GM19043 (cell line): ENCODE measurements around the gene PTBP2.

Experiments used
- ATAC-seq: cut with Tn5 transposase; IDR thresholded peaks from one replicate; pipeline ENCODE4 v1.9.1; 2021; ENCODE audit warnings: low read depth; ENCODE audit not compliant: unreplicated experiment

The PTBP2 gene, protein sequence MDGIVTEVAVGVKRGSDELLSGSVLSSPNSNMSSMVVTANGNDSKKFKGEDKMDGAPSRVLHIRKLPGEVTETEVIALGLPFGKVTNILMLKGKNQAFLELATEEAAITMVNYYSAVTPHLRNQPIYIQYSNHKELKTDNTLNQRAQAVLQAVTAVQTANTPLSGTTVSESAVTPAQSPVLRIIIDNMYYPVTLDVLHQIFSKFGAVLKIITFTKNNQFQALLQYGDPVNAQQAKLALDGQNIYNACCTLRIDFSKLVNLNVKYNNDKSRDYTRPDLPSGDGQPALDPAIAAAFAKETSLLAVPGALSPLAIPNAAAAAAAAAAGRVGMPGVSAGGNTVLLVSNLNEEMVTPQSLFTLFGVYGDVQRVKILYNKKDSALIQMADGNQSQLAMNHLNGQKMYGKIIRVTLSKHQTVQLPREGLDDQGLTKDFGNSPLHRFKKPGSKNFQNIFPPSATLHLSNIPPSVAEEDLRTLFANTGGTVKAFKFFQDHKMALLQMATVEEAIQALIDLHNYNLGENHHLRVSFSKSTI

DNA sequence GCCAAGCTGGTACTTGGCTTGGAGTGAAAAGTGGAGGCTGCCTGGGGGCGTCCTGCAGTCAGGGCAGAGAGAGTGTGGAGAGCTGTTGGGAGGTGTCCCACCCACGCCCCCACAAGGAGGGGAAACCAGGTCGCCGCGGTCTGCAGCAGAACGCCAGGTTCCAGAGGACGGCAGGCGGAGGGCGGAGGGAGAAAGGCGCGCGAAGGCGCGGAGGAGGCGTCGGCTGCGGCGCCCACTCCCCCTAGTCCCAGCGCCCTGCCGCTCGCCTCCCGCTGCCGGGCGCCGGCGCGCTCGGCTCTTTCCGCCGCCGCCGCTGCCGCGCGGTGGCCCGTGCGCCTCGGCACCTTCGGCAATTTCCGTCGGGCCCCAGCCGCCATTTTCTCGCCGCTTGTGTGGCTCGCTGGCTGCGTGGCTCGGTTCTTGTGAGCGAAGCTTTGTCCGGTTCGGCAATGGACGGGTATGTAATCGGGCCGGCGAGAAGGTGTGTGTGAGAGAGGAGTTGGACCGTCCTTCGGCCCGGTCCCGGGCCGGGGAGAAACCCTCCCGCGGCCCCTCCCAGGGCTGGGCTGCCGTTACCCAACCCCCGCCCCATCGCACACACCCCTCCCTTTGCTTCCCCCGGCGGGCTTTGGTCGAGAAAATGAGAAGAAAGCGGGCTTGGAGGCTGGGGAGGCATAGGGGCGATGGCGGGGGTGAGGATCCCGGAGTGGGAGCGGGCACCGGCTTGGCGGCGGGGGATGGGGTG lies at the start of gene PTBP2:
Gene PTBP2 (plus strand): TSS at position 369 of the 745 bp plus-strand sequence. CDS start 81 bp downstream, at position 450.
- peak; percentile 89 for ATAC-seq

- ATAC-seq: no peak
Measured at GRCh38 chr1:96674915-96675314, 46.7 kb upstream of the PTBP2 start.

DNA sequence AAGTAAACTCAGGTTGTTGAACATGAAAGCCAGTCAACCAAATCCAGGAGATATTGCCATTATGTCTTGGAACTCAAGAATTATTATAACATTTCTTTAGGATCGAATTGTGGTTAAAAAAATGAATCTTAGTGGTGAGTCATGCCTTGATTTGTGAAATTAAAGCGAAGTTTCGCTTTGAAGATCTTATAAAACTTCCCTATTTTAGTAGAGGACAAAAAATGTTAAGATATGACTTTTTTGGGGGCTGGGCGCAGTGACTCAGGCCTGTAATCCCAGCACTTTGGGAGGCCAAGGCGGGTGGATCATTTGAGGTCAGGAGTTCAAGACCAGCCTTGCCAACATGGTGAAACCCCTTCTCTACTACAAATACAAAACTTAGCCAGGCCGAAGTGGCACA lies 39.5 kb upstream of the PTBP2 start:
- ATAC-seq: no peak

DNA sequence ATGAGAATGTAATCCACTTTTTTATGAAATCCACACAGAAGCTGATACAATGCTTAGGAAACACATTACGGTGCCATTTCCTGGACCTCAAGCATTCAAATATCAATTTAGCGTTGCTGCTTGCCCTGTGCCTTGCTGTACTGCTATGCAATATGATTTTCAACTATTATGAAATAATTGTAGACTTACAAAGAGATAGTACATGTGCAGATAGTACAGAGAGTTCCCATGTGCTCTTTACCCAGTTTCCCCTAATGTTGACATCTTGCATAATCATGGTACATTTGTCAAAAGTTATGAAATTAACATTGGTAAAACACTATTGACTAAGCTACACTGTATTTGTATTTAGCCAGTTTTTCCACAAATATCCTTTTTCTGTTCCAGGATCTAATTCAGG lies 37.7 kb upstream of the PTBP2 start:
- ATAC-seq: no peak

DNA sequence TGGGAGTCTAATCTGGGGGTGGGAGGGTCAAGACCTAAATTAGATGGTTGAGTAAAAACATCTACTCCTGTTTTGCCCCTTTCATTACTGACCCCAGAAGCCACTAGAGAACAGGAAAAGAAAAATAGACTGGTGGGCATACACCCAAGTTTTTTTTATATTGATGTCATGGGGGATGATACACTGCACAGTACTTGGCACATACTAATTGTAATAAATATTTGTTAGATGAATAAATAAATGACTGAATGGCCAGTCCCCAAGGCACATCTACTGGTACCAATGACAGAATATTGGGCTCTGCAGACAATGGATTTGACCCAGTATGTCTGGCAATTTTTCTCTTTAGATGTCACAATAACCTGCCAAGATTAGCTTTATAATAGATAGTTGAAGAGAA lies 36.8 kb upstream of the PTBP2 start:
- ATAC-seq: no peak

- ATAC-seq: no peak
Measured at GRCh38 chr1:96688767-96689166, 32.8 kb upstream of the PTBP2 start.

DNA sequence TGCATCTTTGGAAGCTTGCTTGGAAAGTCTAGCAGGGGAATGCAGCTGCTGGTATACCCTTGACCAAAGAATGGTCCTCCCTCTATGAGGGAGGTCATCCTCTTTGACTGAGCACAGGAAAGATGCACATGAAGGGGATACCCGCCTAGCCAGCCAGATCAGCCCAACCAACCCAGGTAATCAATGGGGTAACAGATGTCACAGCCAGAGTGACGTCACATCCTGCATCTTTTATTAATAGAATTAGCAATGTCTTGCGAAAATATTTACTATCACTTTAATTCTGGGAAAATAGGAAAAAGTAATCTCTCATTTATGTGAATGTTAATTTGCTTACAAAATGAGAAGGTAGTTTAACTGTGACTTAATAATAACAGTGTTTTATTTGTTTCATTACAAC lies 25.6 kb upstream of the PTBP2 start:
- ATAC-seq: no peak

DNA sequence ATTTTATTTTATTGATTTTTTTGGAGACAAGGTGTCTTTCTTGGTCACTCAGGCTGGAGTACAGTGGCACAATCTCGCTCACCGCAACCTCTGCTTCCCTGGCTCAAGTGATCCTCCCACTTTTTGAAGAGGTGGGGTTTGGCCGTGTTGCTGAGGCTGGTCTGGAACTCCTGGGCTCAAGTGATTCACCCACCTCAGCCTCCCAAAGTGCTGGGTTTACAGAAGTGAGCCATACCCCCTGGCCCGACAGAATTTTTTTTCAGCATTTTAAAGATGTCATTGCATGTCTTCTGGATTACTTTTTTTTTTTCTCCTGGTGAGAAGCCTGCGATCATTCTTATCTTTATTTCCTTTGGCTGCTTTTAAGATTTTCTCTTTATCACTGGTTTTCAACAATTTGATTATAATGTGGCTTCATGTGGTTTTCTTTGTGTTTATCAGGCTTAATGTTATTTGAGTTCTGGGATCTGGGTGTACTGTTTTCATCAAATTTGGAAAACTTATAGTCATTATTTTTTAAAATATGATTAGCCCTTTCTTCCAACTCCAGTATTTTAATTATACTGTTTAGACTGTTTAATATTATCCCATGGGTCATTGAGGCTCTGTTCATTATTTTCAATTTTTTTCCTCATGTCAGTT lies 23.1 kb upstream of the PTBP2 start:
- ATAC-seq: no peak

DNA sequence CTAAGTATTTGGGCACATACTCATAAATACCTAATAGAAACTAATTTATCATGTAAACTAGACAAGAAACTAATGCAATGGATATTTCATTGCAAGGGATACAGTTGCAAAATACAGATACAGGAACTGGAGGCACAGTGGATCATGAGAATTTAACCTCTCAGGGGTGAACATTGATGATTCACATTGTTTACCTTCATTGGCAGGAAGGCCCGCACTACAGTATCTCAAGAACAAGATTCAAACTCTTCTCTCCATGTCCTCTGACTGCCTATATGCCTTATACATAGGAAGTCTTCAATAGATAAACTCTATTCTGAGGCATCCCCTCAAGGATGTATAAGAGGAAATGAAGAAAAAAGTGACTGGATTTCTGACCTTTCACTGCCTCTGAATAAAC lies 18.4 kb upstream of the PTBP2 start:
- ATAC-seq: no peak

DNA sequence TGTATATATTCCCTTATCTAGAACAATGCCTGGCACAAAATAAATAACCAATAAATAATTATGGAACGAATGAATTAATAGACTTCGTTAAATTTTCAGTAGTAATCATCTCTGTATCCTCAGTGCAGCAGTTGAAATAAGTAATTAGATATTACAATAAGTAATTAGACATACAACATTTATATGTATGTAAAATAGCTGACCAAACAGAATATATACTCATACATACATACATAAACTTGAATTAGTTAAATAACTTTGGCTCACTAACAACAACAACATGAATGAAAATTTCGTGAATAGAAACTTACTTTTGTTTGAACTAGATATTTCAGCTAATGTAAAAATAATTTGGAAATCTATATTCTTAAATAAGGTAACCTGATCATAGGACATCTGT lies 14.6 kb upstream of the PTBP2 start:
- ATAC-seq: no peak

- ATAC-seq: no peak
Measured at GRCh38 chr1:96708482-96708881, 13.1 kb upstream of the PTBP2 start.

- ATAC-seq: no peak
Measured at GRCh38 chr1:96710708-96711477, 10.7 kb upstream of the PTBP2 start.

- no peak for ATAC-seq
Measured at GRCh38 chr1:96713649-96714048, 7.9 kb upstream of the PTBP2 start.

DNA sequence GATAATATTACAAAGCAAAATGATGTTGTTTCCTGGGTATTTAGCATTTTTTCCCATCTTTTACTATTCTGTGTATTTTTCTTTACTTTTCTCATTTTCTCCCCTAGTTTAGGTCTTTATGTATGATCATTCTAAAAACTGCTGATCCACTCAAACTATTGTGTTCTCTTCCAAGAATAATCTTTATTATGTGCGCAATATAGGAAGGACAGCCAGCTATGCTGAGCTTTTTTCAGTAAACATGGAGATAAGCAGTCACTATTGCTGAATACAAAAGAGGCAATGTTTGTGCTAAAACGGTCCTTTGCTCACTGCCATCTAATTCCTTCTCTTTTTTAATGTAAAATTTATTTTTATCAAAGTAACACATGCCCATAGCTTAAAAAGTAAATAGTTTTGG lies 6.7 kb upstream of the PTBP2 start:
- ATAC-seq: no peak

- no peak for ATAC-seq
Measured at GRCh38 chr1:96715482-96715881, 6.1 kb upstream of the PTBP2 start.

- peak; percentile 3 for ATAC-seq
Measured at GRCh38 chr1:96721053-96721415, 550 bp upstream of the PTBP2 start.

DNA sequence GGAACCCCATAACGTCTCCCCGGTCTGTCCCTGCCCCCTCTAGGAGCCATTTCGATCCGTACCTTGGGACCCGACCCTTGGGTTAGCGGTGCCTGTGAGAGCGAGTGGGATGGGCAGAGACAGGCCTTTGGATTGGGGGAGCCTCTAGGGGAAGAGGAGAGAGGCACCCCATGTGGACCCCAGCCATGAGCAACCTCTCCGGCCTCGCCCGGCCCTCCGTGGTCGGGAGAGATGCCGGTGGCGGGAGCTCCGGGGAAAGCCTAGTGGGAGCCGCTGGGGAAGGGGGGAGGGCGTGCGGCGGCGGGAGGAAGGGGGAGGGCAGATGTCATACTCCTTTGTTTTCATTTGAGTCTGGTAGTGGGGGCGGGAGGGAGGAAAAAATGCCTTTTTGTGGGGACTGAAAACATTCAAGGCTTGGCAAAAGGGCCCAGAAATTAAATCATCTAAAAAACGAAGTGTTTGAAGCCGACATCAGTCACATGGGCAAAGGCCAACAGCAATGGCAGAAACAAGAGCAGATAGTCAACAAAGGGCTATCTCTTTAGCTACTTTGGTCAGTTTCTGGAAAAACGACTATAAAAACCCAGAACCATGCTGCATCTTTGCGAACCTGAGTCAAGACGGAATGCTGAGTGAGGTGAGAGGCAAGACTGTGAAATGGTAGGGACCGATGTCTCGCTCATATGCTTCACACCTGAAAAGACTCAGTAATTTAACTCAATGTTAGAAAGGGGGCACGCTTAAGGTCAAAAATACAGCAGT lies 758 bp downstream of the PTBP2 start:
- peak; percentile 42 for ATAC-seq

- ATAC-seq: no peak
Measured at GRCh38 chr1:96722958-96723357, 1.4 kb downstream of the PTBP2 start.

- ATAC-seq: no peak
Measured at GRCh38 chr1:96723377-96723776, 1.8 kb downstream of the PTBP2 start.

- no peak for ATAC-seq
Measured at GRCh38 chr1:96723936-96724335, 2.4 kb downstream of the PTBP2 start.
